Measurements from ENCODE around the gene SFXN4. TPM values are rescaled to one million over a fixed set of nuclear protein-coding genes. Genes with fewer than 3 reads are reported as not detected.
A peak's percentile ranks its signal among the peaks of the same experiment; 100 is the strongest.
"Not testable (repeated sequence)": the region's sequence is repeated elsewhere in the genome, so short reads cannot be mapped to it uniquely, and the experiment has no call there.

SFXN4 gene
- total RNA-seq, 1 experiment from 2014 or later, result 24.0 TPM

- ChIA-PET CTCF (no interaction called here), POLR2A (no interaction called here)
- no peak overlapping the region for H3K27ac Mint-ChIP-seq
- DNase-seq (ENCODE audit: low spot score), result no peak
- no peak for ATAC-seq
- peaks cover 49% of the 10 kb centered on the region for H3K36me3 Mint-ChIP-seq
- H3K4me3 Mint-ChIP-seq, result no peak overlapping the region
- no peak for TF ChIP-seq ZNF219 (CRISPR knock-in tag; IDR thresholded peaks at IDR 0.05; ENCODE audit: borderline replicate concordance)
- TF ChIP-seq ZNF425 (CRISPR knock-in tag; conservative IDR thresholded peaks at IDR 0.05), result no peak
- no peak for TF ChIP-seq ZNF263 (CRISPR knock-in tag; IDR thresholded peaks at IDR 0.05; ENCODE audit: low read depth)
- TF ChIP-seq SOX15 (CRISPR knock-in tag; IDR thresholded peaks at IDR 0.05), result no peak
- no peak for TF ChIP-seq ZNF423 (CRISPR knock-in tag; IDR thresholded peaks at IDR 0.05)
- TF ChIP-seq NFYB (CRISPR knock-in tag; conservative IDR thresholded peaks at IDR 0.05; ENCODE audit: low read depth), result no peak
- no peak for TF ChIP-seq CREB1 (CRISPR knock-in tag; IDR thresholded peaks at IDR 0.05)
- TF ChIP-seq OVOL2 (CRISPR knock-in tag; IDR thresholded peaks at IDR 0.05; ENCODE audit: borderline replicate concordance), result no peak
- no peak for TF ChIP-seq TP53 (CRISPR knock-in tag; IDR thresholded peaks at IDR 0.05)
- TF ChIP-seq TEAD1 (CRISPR knock-in tag; IDR thresholded peaks at IDR 0.05), result no peak
- H3K9me3 Mint-ChIP-seq, result peaks cover 3% of the 10 kb centered on the region
- H3K4me1 Mint-ChIP-seq, result no peaks in the 10 kb centered on the region
- no peaks in the 10 kb centered on the region for H3K27me3 Mint-ChIP-seq (ENCODE audit: low read depth)
Measured at GRCh38 chr10:119153041-119153440, 12.5 kb downstream of the SFXN4 start.

- peaks cover 40% of the 10 kb centered on the region for H3K36me3 Mint-ChIP-seq
- ATAC-seq; H3K4me3 Mint-ChIP-seq; H3K27me3 Mint-ChIP-seq (ENCODE audit: low read depth); H3K9me3 Mint-ChIP-seq; H3K27ac Mint-ChIP-seq; H3K4me1 Mint-ChIP-seq; POLR2A ChIA-PET; CTCF ChIA-PET; DNase-seq (ENCODE audit: low spot score): not testable (repeated sequence)
Measured at GRCh38 chr10:119151601-119152000, 13.9 kb downstream of the SFXN4 start.

- Mint-ChIP-seq H3K27me3 (ENCODE audit: low read depth) (no peaks in the 10 kb centered on the region), H3K4me3 (no peak overlapping the region)
- CTCF ChIA-PET, result interaction anchor here (0.6 to 0.7 kb wide), 3 partner anchors 10 to 369 kb away, joined by 3 read pairs; no protein-coding TSS in a partner anchor
- TF ChIP-seq ZNF425 (CRISPR knock-in tag; conservative IDR thresholded peaks at IDR 0.05) (no peak), USF1 (CRISPR knock-in tag; IDR thresholded peaks at IDR 0.05) (no peak), GABPB1 (CRISPR knock-in tag; IDR thresholded peaks at IDR 0.05) (no peak), CREM (CRISPR knock-in tag; IDR thresholded peaks at IDR 0.05) (no peak), NR1H2 (CRISPR knock-in tag; IDR thresholded peaks at IDR 0.05) (no peak), ETV6 (CRISPR knock-in tag; IDR thresholded peaks at IDR 0.05) (no peak), ZNF219 (CRISPR knock-in tag; IDR thresholded peaks at IDR 0.05; ENCODE audit: borderline replicate concordance) (no peak), ZNF416 (CRISPR knock-in tag; IDR thresholded peaks at IDR 0.05) (no peak), AR (CRISPR knock-in tag; IDR thresholded peaks at IDR 0.05) (no peak), FOXP4 (CRISPR knock-in tag; IDR thresholded peaks at IDR 0.05) (no peak), KAT7 (CRISPR knock-in tag; IDR thresholded peaks at IDR 0.05; ENCODE audit: borderline replicate concordance) (no peak), ZNF671 (CRISPR knock-in tag; IDR thresholded peaks at IDR 0.05) (no peak)
Measured at GRCh38 chr10:119149729-119150128, 15.8 kb downstream of the SFXN4 start.

More at GRCh38 chr10:119149729-119150128, 15.8 kb downstream of the SFXN4 start:
- no peak overlapping the region for H3K27ac Mint-ChIP-seq
- H3K4me1 Mint-ChIP-seq, result no peaks in the 10 kb centered on the region
- DNase-seq (ENCODE audit: low spot score), result peak; percentile 63
- ATAC-seq, result peak; percentile 97
- peaks cover 27% of the 10 kb centered on the region for H3K36me3 Mint-ChIP-seq
- H3K9me3 Mint-ChIP-seq, result peaks cover 3% of the 10 kb centered on the region
- POLR2A ChIA-PET, result interaction anchor here (0.6 kb wide), 1 partner anchor 87 kb away, joined by 3 read pairs; no protein-coding TSS in a partner anchor
